ENCODE data around the gene GSG1L. TPM values are rescaled to one million over a fixed set of nuclear protein-coding genes. Genes with fewer than 3 reads are reported as not detected.

The GSG1L gene
- not detected for total RNA-seq

DNA sequence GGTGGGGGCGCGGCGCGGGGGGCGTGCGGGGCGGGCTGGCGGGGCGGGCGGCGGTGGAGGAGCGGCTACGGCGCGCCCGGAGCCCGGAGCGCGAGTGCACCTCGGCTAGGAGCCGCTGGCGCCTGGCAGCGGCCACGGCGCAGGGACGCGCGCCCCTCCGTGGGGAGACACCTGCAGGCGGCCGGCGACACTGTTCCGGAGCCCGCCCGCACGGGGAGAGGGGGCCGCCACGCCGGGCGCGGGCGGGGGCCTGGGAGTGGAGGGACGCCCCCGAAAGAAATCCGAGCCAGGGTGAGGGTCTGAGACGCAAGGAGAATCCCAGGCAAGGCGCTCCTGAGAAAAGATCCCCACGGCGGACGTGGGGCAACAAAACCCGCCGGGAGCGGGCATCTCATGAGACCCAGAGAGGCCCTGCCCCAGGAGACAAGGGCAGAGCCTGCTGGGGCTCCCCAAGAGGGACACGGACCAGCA lies at the start of gene GSG1L:
GSG1L (minus strand) TSS at position 124 of the 471 bp plus-strand sequence. CDS start 290 bp downstream, outside the sequence.
- peak within 1 kb of the TSS; percentile 32 for H3K4me3 Mint-ChIP-seq

DNA sequence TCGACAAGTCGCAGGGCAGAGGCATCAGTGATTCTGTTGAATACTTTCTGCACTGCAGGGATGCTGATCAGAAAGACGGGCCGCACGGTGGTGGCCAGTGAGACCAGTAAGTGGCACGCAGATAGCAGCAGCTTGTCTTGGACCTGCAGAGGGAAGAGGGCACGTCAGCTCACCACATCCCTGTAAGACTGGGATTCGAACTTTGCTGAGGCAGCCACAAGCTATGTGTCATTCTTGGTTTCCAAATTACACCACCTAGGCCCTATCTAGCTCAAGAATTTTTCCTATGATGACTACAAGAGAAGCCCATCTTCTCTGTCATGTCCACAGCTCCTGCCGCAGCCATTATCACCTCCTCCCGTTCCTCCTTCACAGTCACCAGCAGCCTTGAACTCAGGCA lies 49.4 kb upstream of the GSG1L start:
- peaks cover 16% of the 10 kb centered on the region for H3K4me1 Mint-ChIP-seq
- DNase-seq (no peak), ATAC-seq (ENCODE audit: low read depth) (no peak)
- peak overlapping the region; percentile 11 for H3K27ac Mint-ChIP-seq
- H3K9me3 Mint-ChIP-seq = no peaks in the 10 kb centered on the region
- no peak overlapping the region for H3K4me3 Mint-ChIP-seq
- peaks cover 37% of the 10 kb centered on the region for H3K36me3 Mint-ChIP-seq
- POLR2A ChIA-PET = no interaction called here
- H3K27me3 Mint-ChIP-seq = no peaks in the 10 kb centered on the region

More for the DNA sequence above, at the start of gene GSG1L:
- Mint-ChIP-seq H3K4me1 (no peaks in the 10 kb centered on the region), H3K27me3 (peaks cover 62% of the 10 kb centered on the region), H3K27ac (no peak within 1 kb of the TSS), H3K36me3 (no peaks in the 10 kb centered on the region), H3K9me3 (no peaks in the 10 kb centered on the region)
- DNase-seq (peak; percentile 55), ATAC-seq (ENCODE audit: low read depth) (peak; percentile 71)
- POLR2A ChIA-PET = no interaction called here

DNA sequence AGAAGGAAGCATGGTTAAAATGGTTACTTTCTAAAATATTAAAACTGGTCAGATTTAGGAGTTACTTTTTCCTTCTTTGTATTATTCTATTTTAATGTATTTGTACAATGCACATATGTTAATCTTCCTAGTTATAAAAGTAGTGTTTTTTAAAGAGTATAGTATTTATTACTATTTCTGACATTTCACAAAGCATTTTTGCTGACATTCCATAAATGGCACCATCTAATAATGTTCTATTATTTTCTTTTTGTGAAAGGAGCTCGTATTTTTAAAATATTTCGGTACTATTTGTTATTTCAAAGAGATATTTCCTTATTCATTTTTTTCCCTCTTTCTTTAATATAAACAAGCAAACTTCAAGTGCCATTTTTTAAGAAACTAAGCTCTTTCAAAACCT lies 47.5 kb upstream of the GSG1L start:
- peaks cover 16% of the 10 kb centered on the region for H3K4me1 Mint-ChIP-seq
- POLR2A ChIA-PET = no interaction called here
- no peak for ATAC-seq (ENCODE audit: low read depth)

DNA sequence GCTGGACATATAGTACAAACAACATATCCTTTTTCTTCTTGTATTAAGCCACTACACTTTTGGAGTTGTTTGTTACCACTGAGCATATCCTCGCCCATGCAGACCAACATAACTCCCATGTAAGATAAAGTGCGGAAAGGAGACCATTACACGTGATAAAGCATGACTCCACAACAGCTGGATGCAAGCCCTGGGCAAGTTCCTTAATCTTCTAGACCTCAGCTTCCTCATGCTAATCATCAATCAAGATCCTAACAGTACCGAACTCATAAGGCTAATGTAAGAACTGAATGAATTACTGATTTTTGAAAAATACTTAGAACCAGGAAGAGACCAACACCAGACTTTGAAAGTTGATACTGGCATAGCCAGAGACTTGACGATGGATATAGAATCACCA lies 47.0 kb upstream of the GSG1L start:
- H3K9me3 Mint-ChIP-seq = no peaks in the 10 kb centered on the region
- no peak overlapping the region for H3K4me3 Mint-ChIP-seq
- ATAC-seq (ENCODE audit: low read depth) (no peak), DNase-seq (no peak)
- H3K27ac Mint-ChIP-seq = peak overlapping the region; percentile 20
- POLR2A ChIA-PET = no interaction called here
- peaks cover 27% of the 10 kb centered on the region for H3K36me3 Mint-ChIP-seq
- H3K27me3 Mint-ChIP-seq = no peaks in the 10 kb centered on the region
- peaks cover 16% of the 10 kb centered on the region for H3K4me1 Mint-ChIP-seq

More for the DNA sequence above, 47.5 kb upstream of the GSG1L start:
- no peak for DNase-seq
- Mint-ChIP-seq H3K36me3 (peaks cover 32% of the 10 kb centered on the region), H3K27ac (no peak overlapping the region), H3K27me3 (no peaks in the 10 kb centered on the region), H3K9me3 (no peaks in the 10 kb centered on the region), H3K4me3 (no peak overlapping the region)

DNA sequence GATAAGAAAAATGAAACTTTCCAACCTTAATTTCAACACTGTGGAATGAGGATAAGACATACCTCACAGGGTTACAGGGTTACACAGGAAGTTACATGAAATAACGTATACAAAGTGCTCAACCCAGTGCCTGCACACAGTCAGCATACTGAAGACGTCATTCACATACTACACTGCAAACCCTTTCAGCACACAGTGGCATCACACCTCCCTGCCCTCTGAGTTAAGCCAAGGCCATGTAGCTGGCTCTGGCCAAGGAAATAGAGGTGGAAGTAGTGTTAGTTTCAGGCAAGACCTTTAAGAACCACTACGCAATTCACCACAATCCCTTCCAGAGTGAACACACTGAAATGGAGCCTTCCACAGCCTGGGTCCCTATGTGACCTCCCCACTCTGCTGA lies 46.6 kb upstream of the GSG1L start:
- DNase-seq (no peak), ATAC-seq (ENCODE audit: low read depth) (peak; percentile 45)
- H3K27ac Mint-ChIP-seq = peak overlapping the region; percentile 20
- no peaks in the 10 kb centered on the region for H3K27me3 Mint-ChIP-seq
- POLR2A ChIA-PET = no interaction called here
- H3K4me1 Mint-ChIP-seq = peaks cover 16% of the 10 kb centered on the region
- no peak overlapping the region for H3K4me3 Mint-ChIP-seq
- H3K36me3 Mint-ChIP-seq = peaks cover 29% of the 10 kb centered on the region
- no peaks in the 10 kb centered on the region for H3K9me3 Mint-ChIP-seq

DNA sequence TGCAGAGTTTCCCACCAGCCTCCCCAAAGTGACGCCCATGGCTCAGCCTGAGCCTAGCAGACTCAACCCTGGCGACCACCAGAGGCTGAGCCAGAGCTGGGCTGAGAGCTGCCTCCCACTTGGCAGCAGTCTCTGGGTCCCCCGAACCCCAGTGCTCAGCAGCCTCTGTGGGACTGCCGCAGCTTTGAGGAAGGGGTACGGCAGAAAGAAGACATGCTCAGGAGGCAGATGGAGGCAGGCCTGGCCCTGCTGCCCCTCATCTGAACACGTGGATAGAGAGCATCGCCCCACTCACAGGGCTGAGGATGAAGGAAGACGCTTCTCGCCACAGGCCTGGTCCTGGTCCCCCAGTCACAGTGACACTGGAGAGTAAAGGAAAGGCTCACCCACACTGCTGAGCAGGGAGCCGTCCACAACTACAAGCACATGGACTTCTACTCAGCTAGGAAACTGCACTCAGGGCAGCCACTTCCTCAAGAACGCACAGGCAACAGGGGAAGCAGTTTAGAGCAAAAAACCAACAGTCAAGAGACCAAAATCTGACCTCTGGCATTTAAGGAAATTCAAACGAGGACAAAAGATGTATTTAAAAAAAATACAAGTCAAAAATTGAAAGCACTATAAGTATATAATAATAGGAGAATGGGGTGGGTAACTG lies 45.2 kb upstream of the GSG1L start:
- POLR2A ChIA-PET = no interaction called here
- peaks cover 13% of the 10 kb centered on the region for H3K4me1 Mint-ChIP-seq
- H3K4me3 Mint-ChIP-seq = no peak overlapping the region
- no peaks in the 10 kb centered on the region for H3K27me3 Mint-ChIP-seq
- peak overlapping the region; percentile 15 for H3K27ac Mint-ChIP-seq
- ATAC-seq (ENCODE audit: low read depth) = no peak
- no peak for DNase-seq
- H3K36me3 Mint-ChIP-seq = peaks cover 29% of the 10 kb centered on the region
- no peaks in the 10 kb centered on the region for H3K9me3 Mint-ChIP-seq

DNA sequence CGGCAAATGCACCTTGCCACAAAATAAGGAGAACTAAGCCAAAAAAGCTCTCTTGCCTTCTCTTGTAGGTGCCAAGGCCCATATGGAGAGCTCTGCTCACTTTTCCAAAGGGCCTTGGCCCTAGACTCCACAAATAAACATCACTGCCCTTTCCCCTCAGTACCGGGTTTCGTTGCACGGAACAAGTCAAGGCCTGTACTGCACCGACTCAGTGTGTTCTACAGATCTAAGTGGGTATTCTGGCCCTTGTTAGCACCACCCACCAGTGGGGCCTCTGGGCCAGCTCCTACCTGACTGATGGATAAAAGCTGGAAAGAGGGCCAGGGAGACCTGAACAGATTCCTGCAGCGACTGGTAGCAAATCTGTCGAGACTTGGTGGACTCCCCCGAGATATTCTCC lies 43.7 kb upstream of the GSG1L start:
- DNase-seq (no peak), ATAC-seq (ENCODE audit: low read depth) (no peak)
- Mint-ChIP-seq H3K27me3 (no peaks in the 10 kb centered on the region), H3K36me3 (peaks cover 32% of the 10 kb centered on the region), H3K4me3 (no peak overlapping the region), H3K27ac (no peak overlapping the region), H3K4me1 (peaks cover 12% of the 10 kb centered on the region), H3K9me3 (no peaks in the 10 kb centered on the region)
- POLR2A ChIA-PET = no interaction called here

DNA sequence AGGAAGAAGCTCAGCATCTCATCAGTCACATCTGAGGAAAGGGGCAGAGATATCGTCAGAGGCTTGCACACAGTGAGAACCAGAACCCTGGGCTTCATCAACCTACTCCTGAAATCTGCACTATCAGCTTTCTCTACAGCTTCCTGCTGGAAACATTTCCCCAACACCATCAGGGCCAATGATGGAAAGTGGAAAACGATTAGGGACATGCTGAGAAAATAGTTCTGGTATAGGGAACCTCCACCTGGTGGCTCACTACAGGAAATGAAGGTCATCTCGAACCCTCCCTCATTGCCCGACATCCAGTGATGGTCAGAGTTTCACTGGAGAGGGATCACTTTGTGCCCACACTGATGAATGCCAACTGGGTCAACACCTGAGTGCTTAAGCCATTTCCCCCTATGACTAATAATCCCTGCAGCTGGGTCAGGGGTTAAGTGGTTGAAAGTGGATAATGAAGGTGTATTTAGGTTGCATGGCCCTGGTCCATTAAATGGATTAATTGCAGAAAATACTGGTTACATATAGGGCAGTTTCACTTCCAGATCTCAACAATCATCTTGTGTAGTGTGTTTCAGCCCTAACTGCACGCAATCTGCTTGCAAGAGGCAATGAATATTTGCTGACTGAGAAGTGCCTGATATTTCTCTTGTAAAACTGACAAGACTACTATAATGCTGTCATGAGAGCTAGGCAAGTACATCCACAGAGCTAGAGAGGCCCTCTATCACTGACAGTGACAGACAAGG lies 43.1 kb upstream of the GSG1L start:
- Mint-ChIP-seq H3K4me1 (peaks cover 12% of the 10 kb centered on the region), H3K27ac (no peak overlapping the region)

DNA sequence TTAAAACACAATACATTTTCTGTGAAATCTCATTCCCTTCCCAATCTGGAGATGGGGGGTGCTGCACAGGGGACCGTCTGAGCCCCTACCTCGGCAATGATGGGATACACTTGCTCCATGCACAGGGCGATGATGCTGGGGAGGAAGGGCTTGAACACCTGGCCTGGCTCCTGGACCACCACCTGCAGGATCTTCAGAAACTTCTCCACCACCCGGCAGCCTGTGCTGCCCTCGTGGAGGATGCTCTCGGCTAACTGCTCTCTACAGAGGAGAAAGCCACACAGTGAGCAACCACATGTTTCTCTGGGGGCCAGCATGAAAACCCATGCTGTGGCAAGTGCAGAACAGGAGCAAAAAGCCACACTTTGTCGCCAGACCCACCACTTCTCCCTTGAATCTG lies 42.4 kb upstream of the GSG1L start:
- H3K27ac Mint-ChIP-seq = no peak overlapping the region
- no peaks in the 10 kb centered on the region for H3K27me3 Mint-ChIP-seq
- POLR2A ChIA-PET = no interaction called here
- peaks cover 31% of the 10 kb centered on the region for H3K36me3 Mint-ChIP-seq
- DNase-seq (no peak), ATAC-seq (ENCODE audit: low read depth) (no peak)
- peaks cover 12% of the 10 kb centered on the region for H3K4me1 Mint-ChIP-seq
- no peak overlapping the region for H3K4me3 Mint-ChIP-seq
- H3K9me3 Mint-ChIP-seq = no peaks in the 10 kb centered on the region

More for the DNA sequence above, 43.1 kb upstream of the GSG1L start:
- no peaks in the 10 kb centered on the region for H3K9me3 Mint-ChIP-seq
- H3K4me3 Mint-ChIP-seq = no peak overlapping the region
- H3K36me3 Mint-ChIP-seq = peaks cover 35% of the 10 kb centered on the region
- POLR2A ChIA-PET = no interaction called here
- DNase-seq = no peak
- no peaks in the 10 kb centered on the region for H3K27me3 Mint-ChIP-seq
- no peak for ATAC-seq (ENCODE audit: low read depth)

DNA sequence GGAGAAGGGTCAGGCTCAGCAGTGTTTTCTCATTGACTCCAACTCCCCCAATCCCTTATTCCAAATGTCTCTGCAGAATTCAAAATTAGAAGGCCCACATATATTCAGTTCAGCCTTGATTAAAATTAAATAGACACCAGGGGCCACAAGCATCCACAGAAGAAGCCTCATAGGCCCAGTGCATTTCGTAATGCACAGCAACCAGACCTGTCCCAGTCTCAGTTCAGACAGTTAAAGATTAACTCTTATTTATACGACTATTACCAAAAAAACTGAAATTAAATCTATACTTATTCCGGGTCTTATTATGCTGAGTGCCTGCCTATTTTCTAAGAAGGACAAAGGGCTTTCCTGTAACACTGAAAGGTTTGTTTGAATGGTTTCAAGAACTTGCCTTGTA lies 41.8 kb upstream of the GSG1L start:
- peaks cover 7% of the 10 kb centered on the region for H3K4me1 Mint-ChIP-seq
- DNase-seq (no peak), ATAC-seq (ENCODE audit: low read depth) (no peak)
- H3K36me3 Mint-ChIP-seq = peaks cover 29% of the 10 kb centered on the region
- H3K9me3 Mint-ChIP-seq = no peaks in the 10 kb centered on the region
- H3K27ac Mint-ChIP-seq = no peak overlapping the region
- POLR2A ChIA-PET = no interaction called here
- no peaks in the 10 kb centered on the region for H3K27me3 Mint-ChIP-seq
- no peak overlapping the region for H3K4me3 Mint-ChIP-seq

DNA sequence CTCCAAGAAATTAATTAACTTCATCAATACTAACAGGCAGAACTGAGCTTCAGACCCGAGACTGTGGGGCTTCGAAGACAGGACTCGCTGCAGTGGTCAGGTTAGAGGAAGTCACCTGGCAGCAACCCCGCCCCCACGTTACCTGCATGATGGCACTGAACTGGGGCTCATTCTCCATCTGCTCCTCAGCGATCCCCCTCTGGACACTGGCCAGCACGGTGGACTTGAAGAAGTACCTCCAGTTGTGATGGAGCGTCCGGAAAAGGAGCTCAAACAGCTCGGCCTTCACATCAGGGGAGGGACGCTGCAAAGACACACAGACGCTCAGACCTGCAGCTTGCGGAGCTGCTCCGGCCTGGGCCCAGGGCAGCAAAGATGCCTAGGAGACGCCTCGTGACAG lies 40.9 kb upstream of the GSG1L start:
- H3K9me3 Mint-ChIP-seq = no peaks in the 10 kb centered on the region
- H3K27me3 Mint-ChIP-seq = no peaks in the 10 kb centered on the region
- peaks cover 4% of the 10 kb centered on the region for H3K4me1 Mint-ChIP-seq
- POLR2A ChIA-PET = no interaction called here
- no peak overlapping the region for H3K4me3 Mint-ChIP-seq
- H3K27ac Mint-ChIP-seq = no peak overlapping the region
- H3K36me3 Mint-ChIP-seq = peaks cover 29% of the 10 kb centered on the region
- DNase-seq = no peak
- ATAC-seq (ENCODE audit: low read depth) = no peak

DNA sequence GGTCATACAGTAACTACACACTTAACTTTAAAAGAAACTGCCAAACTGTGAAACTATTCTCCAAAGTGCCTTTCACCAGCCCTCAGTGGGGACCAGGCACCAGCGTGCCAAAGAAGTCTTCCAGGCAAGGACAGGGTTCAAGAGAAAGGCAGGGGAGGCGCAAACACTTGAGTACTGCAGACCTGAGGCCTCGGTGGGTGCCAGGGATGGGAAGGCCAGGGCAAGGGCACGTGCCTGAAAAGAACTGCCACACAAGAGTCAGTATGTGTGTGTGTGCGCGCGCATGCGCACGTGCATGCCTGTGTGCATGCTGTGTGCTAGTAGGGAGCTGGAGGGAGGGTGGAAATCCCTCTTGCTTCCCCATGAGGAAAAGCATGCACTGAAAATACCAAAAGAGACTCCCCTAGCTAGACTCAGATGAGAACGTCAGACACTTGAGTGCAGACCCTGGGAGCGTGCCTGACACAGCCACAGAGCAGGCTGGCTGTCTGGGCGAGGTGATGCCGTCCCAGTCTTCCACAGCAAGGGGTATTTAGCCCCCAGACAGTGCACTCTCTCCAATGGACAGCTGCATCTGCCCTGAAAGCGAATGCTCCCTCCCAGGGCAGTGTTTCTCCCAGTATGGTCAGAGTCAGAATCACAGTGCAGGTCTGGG lies 40.1 kb upstream of the GSG1L start:
- H3K36me3 Mint-ChIP-seq = peaks cover 28% of the 10 kb centered on the region
- no peaks in the 10 kb centered on the region for H3K9me3 Mint-ChIP-seq
- H3K27ac Mint-ChIP-seq = no peak overlapping the region
- ATAC-seq (ENCODE audit: low read depth) (no peak), DNase-seq (peak; percentile 23)
- H3K27me3 Mint-ChIP-seq = no peaks in the 10 kb centered on the region
- POLR2A ChIA-PET = no interaction called here
- H3K4me1 Mint-ChIP-seq = peaks cover 2% of the 10 kb centered on the region
- H3K4me3 Mint-ChIP-seq = no peak overlapping the region

DNA sequence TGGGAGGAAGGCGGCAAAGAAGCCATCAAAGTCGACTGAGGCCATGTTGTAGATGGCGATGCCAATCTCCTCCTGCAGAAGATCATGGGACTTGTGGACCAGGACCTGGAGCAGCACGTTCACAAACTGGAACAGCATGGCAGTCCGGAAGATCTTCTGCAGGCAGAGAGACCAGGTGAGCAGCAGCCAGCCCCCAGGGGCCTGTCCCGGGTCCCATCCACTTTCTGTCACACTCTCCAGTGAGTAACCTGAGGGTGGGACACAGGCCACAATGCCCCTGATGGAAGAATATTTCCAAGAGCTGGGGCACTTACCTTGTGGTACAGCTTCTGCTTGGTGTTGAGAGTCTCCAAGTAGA lies 38.0 kb upstream of the GSG1L start:
- Mint-ChIP-seq H3K27me3 (no peaks in the 10 kb centered on the region), H3K4me3 (no peak overlapping the region), H3K27ac (no peak overlapping the region), H3K9me3 (no peaks in the 10 kb centered on the region), H3K36me3 (peaks cover 33% of the 10 kb centered on the region), H3K4me1 (peaks cover 2% of the 10 kb centered on the region)
- no peak for ATAC-seq (ENCODE audit: low read depth)
- POLR2A ChIA-PET = no interaction called here
- DNase-seq = peak; percentile 18
